A549 (cell line): ENCODE results near the gene NOS3. TPM values are rescaled to one million over a fixed set of nuclear protein-coding genes. Genes with fewer than 3 reads are reported as not detected.

Source experiments
- ATAC-seq, 2 experiments: fragments of 200-7000 bp in 1 of 2; fragments of >200 bp in 1 of 2; cut with Nextera tagmentation in 1 of 2; cut with Tn5 transposase in 1 of 2; 3 replicates each; pipeline versions ENCODE4 v1.8.0 to v1.9.1; 2018 to 2020; ENCODE audit warnings: mild to moderate bottlenecking in 1 of 2, moderate library complexity in 1 of 2
- CTCF ChIA-PET: fragments of 300-600 bp; sonication (Branson Sonifier 250); formaldehyde crosslinking; extraction: SDS; loops from one replicate; lab custom pipeline; 2021; ENCODE audit warnings: antibody characterized with exemption, inconsistent platforms; lab: Yijun Ruan, JAX
- POLR2A ChIA-PET: fragments of 350-600 bp; formaldehyde crosslinking; extraction: SDS; loops from one replicate; lab custom pipeline; 2021; ENCODE audit warnings: antibody characterized with exemption, inconsistent platforms; lab: Yijun Ruan, JAX
- DNase-seq, 2 experiments: peaks; one replicate each; pipeline versions ENCODE4 v3.0.0 to v3.0.0-alpha.2; 2011 to 2016; ENCODE audit warnings: low read depth in 1 of 2, low spot score in 1 of 2
- FAIRE-seq: peaks from 2 replicates; lab custom pipeline; 2011; peaks lifted over from hg19 to GRCh38; lab: Jason Lieb, UNC
- H3K27ac ChIP-seq, 2 experiments: fragments of >200 bp; sonication (Bioruptor Twin); formaldehyde crosslinking; 3 replicates each; pipeline ENCODE4 v1.5.1; 2016 to 2017
- H3K4me1 ChIP-seq: fragments of >200 bp; sonication (Bioruptor Twin); formaldehyde crosslinking; 3 replicates; pipeline ENCODE4 v1.6.1; 2016
- H3K4me2 ChIP-seq: fragments of >200 bp; sonication (Bioruptor Twin); formaldehyde crosslinking; 3 replicates; pipeline ENCODE4 v1.6.1; 2016
- H3K4me3 ChIP-seq: fragments of >200 bp; sonication (Bioruptor Twin); formaldehyde crosslinking; 3 replicates; pipeline ENCODE4 v1.5.1; 2016
- H3K9me3 ChIP-seq: fragments of >200 bp; sonication (Bioruptor Twin); formaldehyde crosslinking; 3 replicates; pipeline ENCODE4 v1.6.1; 2016
- CBX2 ChIP-seq: fragments of 200-600 bp; sonication (generic); IDR thresholded peaks from 2 replicates; pipeline ENCODE4 v1.6.1; 2016; ENCODE audit warnings: low read depth, mild to moderate bottlenecking, borderline replicate concordance
- CBX8 ChIP-seq: fragments of 200-600 bp; sonication (generic); IDR thresholded peaks from 2 replicates; pipeline ENCODE4 v1.6.1; 2016
- CHD4 ChIP-seq: fragments of 200-600 bp; sonication (generic); IDR thresholded peaks from 2 replicates; pipeline ENCODE4 v1.6.1; 2016; ENCODE audit warnings: antibody characterized with exemption, mild to moderate bottlenecking, borderline replicate concordance
- EP300 ChIP-seq, 2 experiments: fragments of >200 bp; sonication (Bioruptor Twin); formaldehyde crosslinking; IDR thresholded peaks; 2 replicates in 1 of 2; 3 replicates in 1 of 2; pipeline ENCODE4 v1.6.1; 2016 to 2017
- FOSL2 ChIP-seq, 2 experiments: fragments of 450-650 bp in 1 of 2; fragments of >200 bp in 1 of 2; sonication (Bioruptor Twin) in 1 of 2; formaldehyde crosslinking; IDR thresholded peaks; 2 replicates each; pipeline versions ENCODE4 v1.5.0 to v1.6.1; 2016 to 2020; ENCODE audit warnings: mild to moderate bottlenecking in 1 of 2, moderate library complexity in 1 of 2
- HOXA7 ChIP-seq: fragments of 250-450 bp; sonication (Bioruptor Pico); IDR thresholded peaks from 2 replicates; pipeline ENCODE4 v1.5.0; 2020; ENCODE audit warnings: mild to moderate bottlenecking, moderate library complexity
- HOXB5 ChIP-seq: fragments of 250-450 bp; sonication (Bioruptor Pico); IDR thresholded peaks from 2 replicates; pipeline ENCODE4 v1.5.0; 2020; ENCODE audit warnings: mild to moderate bottlenecking, moderate library complexity
- MAFK ChIP-seq: fragments of 450-650 bp; IDR thresholded peaks from 2 replicates; pipeline ENCODE4 v1.6.1; 2014; ENCODE audit not compliant: partially characterized antibody
- MYC ChIP-seq: IDR thresholded peaks from 2 replicates; pipeline ENCODE4 v1.6.1; 2012; ENCODE audit warnings: mild to moderate bottlenecking, inconsistent platforms, low read length, improper control_type of control experiment, borderline replicate concordance
- PHF8 ChIP-seq: fragments of 200-600 bp; sonication (generic); IDR thresholded peaks from 2 replicates; pipeline ENCODE4 v1.6.1; 2016; ENCODE audit warnings: low read depth, mild to moderate bottlenecking, antibody characterized with exemption, moderate library complexity, borderline replicate concordance
- SMC3 ChIP-seq: fragments of >200 bp; sonication (Bioruptor Twin); formaldehyde crosslinking; IDR thresholded peaks from 3 replicates; pipeline ENCODE4 v1.6.1; 2018; ENCODE audit warnings: inconsistent platforms
- SREBF2 ChIP-seq: fragments of 450-650 bp; IDR thresholded peaks from 2 replicates; pipeline ENCODE4 v1.6.1; 2014; ENCODE audit warnings: mild to moderate bottlenecking, moderate library complexity
- ZFP36 ChIP-seq: fragments of 450-650 bp; IDR thresholded peaks from 2 replicates; pipeline ENCODE4 v1.6.1; 2014; ENCODE audit warnings: borderline replicate concordance; ENCODE audit not compliant: partially characterized antibody
- WGBS: methylation state at CpG from one replicate; pipeline ENCODE4 v1.1.6; 2017; ENCODE audit errors: missing lambda C conversion rate; 5-methylcytosine and 5-hydroxymethylcytosine counted together
- polyA plus RNA-seq, 4 experiments: library from polyadenylated mRNA; depleted of rRNA in 3 of 4; stranded (reverse); fragments of >200 nt; fragmentation: RNase III in 1 of 4; extraction: RNeasy Plus Mini Kit Qiagen cat#74134 plus additional on column Dnase treatment in 1 of 4; gene quantifications; 2 replicates in 3 of 4; 3 replicates in 1 of 4; pipeline ENCODE4 v1.2.3, GENCODE V29; 2011 to 2017
- TF ChIP-seq, protein P1 (sequence below): fragments of 250-450 bp; sonication (Bioruptor Pico); IDR thresholded peaks from 2 replicates; pipeline ENCODE4 v1.5.0; 2020; ENCODE audit warnings: low read depth, mild to moderate bottlenecking, moderate library complexity
- TF ChIP-seq, protein P2 (sequence below): fragments of 200-600 bp; sonication (generic); IDR thresholded peaks from 2 replicates; pipeline ENCODE4 v1.6.1; 2016; ENCODE audit warnings: antibody characterized with exemption, mild to moderate bottlenecking, moderate library complexity
- TF ChIP-seq, protein P3 (sequence below): fragments of 450-650 bp; IDR thresholded peaks from 2 replicates; pipeline ENCODE4 v1.6.1; 2014; ENCODE audit warnings: antibody characterized with exemption
- TF ChIP-seq, protein P4 (sequence below): IDR thresholded peaks from 2 replicates; pipeline ENCODE4 v1.6.1; 2012; ENCODE audit warnings: low read depth, borderline replicate concordance
- TF ChIP-seq, protein P5 (sequence below): fragments of >200 bp; sonication (Bioruptor Twin); formaldehyde crosslinking; IDR thresholded peaks from 2 replicates; pipeline ENCODE4 v1.6.1; 2016

The NOS3 gene
- polyA plus RNA-seq, 2 of the 4 experiments (the other 2 are of a cell fraction): 0.52 to 0.71 TPM

DNA sequence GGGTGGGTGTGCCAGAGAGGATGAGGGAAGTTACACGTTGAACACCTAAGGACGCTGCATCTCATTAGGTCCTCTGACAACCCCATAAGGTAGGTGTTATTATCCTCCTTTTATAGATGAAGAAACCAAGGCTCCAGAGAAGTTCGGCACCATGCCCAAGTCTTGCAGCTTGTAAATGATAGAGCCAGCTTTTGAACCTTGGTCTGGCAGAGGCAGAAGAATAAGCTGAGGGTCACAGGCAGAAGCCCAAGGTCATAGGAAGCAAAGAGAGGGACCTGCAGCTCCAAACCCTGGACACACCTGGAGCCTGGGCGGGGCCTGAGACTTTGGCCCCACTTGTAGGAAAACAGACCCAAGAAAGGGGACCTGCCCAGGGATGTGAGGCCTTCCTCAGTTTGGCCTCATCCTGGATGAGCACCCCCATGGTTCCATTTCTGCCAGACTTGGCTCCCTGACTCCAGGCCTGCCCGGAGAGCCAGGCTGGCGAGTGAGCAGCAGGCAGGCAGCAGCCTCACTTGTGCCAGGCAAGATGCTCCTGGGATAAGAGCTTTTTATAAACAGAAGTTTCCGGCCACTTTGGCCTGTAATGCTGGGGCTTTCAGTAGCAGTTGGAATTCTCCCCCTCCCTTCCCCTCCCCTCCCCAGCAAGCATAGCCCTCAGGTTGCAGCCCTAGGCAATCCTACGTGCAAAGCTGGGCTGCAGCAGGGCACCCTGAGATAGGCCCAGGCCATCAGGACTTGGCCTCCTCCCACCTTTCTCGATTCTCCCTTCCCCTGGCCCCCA, 15.1 kb upstream of the NOS3 start:
- Histone ChIP-seq H3K9me3 (no peaks in the 10 kb centered on the region), H3K4me2 (peak overlapping the region; percentile 99), H3K4me1 (peaks cover 37% of the 10 kb centered on the region), H3K27ac (peak overlapping the region; percentile 74 to 84; a peak in 5 of 6 replicates), H3K4me3 (peak overlapping the region; percentile 83)
- 78% methylated on average over 9 of the region's 9 CpGs for WGBS
- TF ChIP-seq MAFK (no peak), CBX2 (no peak), HOXA7 (CRISPR knock-in tag) (no peak), ZFP36 (no peak), FOSL2 (IDR thresholded peaks at IDR 0.05) (no peak), FOSL2 (CRISPR knock-in tag; IDR thresholded peaks at IDR 0.05) (no peak), SMC3 (no peak), CHD4 (no peak), SREBF2 (no peak), PHF8 (no peak), MYC (no peak), HOXB5 (CRISPR knock-in tag) (no peak), CBX8 (no peak), EP300 (IDR thresholded peaks at IDR 0.05) (no peak)
- TF ChIP-seq, protein P1, sequence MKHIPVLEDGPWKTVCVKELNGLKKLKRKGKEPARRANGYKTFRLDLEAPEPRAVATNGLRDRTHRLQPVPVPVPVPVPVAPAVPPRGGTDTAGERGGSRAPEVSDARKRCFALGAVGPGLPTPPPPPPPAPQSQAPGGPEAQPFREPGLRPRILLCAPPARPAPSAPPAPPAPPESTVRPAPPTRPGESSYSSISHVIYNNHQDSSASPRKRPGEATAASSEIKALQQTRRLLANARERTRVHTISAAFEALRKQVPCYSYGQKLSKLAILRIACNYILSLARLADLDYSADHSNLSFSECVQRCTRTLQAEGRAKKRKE (CRISPR knock-in tag): no peak
- TF ChIP-seq, protein P2, sequence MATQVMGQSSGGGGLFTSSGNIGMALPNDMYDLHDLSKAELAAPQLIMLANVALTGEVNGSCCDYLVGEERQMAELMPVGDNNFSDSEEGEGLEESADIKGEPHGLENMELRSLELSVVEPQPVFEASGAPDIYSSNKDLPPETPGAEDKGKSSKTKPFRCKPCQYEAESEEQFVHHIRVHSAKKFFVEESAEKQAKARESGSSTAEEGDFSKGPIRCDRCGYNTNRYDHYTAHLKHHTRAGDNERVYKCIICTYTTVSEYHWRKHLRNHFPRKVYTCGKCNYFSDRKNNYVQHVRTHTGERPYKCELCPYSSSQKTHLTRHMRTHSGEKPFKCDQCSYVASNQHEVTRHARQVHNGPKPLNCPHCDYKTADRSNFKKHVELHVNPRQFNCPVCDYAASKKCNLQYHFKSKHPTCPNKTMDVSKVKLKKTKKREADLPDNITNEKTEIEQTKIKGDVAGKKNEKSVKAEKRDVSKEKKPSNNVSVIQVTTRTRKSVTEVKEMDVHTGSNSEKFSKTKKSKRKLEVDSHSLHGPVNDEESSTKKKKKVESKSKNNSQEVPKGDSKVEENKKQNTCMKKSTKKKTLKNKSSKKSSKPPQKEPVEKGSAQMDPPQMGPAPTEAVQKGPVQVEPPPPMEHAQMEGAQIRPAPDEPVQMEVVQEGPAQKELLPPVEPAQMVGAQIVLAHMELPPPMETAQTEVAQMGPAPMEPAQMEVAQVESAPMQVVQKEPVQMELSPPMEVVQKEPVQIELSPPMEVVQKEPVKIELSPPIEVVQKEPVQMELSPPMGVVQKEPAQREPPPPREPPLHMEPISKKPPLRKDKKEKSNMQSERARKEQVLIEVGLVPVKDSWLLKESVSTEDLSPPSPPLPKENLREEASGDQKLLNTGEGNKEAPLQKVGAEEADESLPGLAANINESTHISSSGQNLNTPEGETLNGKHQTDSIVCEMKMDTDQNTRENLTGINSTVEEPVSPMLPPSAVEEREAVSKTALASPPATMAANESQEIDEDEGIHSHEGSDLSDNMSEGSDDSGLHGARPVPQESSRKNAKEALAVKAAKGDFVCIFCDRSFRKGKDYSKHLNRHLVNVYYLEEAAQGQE: no peak
- TF ChIP-seq, protein P3, sequence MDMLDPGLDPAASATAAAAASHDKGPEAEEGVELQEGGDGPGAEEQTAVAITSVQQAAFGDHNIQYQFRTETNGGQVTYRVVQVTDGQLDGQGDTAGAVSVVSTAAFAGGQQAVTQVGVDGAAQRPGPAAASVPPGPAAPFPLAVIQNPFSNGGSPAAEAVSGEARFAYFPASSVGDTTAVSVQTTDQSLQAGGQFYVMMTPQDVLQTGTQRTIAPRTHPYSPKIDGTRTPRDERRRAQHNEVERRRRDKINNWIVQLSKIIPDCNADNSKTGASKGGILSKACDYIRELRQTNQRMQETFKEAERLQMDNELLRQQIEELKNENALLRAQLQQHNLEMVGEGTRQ: no peak
- TF ChIP-seq, protein P4, sequence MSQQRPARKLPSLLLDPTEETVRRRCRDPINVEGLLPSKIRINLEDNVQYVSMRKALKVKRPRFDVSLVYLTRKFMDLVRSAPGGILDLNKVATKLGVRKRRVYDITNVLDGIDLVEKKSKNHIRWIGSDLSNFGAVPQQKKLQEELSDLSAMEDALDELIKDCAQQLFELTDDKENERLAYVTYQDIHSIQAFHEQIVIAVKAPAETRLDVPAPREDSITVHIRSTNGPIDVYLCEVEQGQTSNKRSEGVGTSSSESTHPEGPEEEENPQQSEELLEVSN: no peak
- TF ChIP-seq, protein P5, sequence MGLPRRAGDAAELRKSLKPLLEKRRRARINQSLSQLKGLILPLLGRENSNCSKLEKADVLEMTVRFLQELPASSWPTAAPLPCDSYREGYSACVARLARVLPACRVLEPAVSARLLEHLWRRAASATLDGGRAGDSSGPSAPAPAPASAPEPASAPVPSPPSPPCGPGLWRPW: no peak
- ATAC-seq (no peak), FAIRE-seq (no peak), DNase-seq (no peak)
- ChIA-PET CTCF (interaction anchor here (0.7 to 3.1 kb wide), 9 partner anchors 9 to 136 kb away, joined by 3 to 22 read pairs (median 7); no protein-coding TSS in a partner anchor), POLR2A (no interaction called here)
